ENCODE data around the gene CHSY3.

The CHSY3 gene

GRCh38 chr5:129904102-129904666 lies at the start of gene CHSY3:
TSS of gene CHSY3 (plus strand) at chr5:129904465.
- no peak for DNase-seq (ENCODE audit: low read depth)

- no peak for DNase-seq (ENCODE audit: low read depth)
These were observed 47.9 kb upstream of the CHSY3 start for GRCh38 chr5:129856325-129856724.

GRCh38 chr5:129857116-129857515 lies 47.1 kb upstream of the CHSY3 start:
- DNase-seq (ENCODE audit: low read depth) = no peak

- DNase-seq (ENCODE audit: low read depth) = no peak
These were observed 46.1 kb upstream of the CHSY3 start for GRCh38 chr5:129858131-129858675.

GRCh38 chr5:129884322-129884721 lies 19.9 kb upstream of the CHSY3 start:
- DNase-seq (ENCODE audit: low read depth) = no peak

- no peak for DNase-seq (ENCODE audit: low read depth)
These were observed 4.8 kb upstream of the CHSY3 start for GRCh38 chr5:129899454-129899853.

GRCh38 chr5:129902816-129903215 lies 1.4 kb upstream of the CHSY3 start:
- DNase-seq (ENCODE audit: low read depth) = no peak

GRCh38 chr5:129903466-129904101 lies 681 bp upstream of the CHSY3 start:
- DNase-seq (ENCODE audit: low read depth) = no peak

GRCh38 chr5:129904667-129905472 lies 605 bp downstream of the CHSY3 start:
- DNase-seq (ENCODE audit: low read depth) = no peak

GRCh38 chr5:129905473-129906176 lies 1.4 kb downstream of the CHSY3 start:
- DNase-seq (ENCODE audit: low read depth) = no peak

- no peak for DNase-seq (ENCODE audit: low read depth)
These were observed 2.1 kb downstream of the CHSY3 start for GRCh38 chr5:129906177-129906887.

GRCh38 chr5:129909225-129909624 lies 5.0 kb downstream of the CHSY3 start:
- DNase-seq (ENCODE audit: low read depth) = no peak

- no peak for DNase-seq (ENCODE audit: low read depth)
These were observed 8.5 kb downstream of the CHSY3 start for GRCh38 chr5:129912601-129913255.

- DNase-seq (ENCODE audit: low read depth) = no peak
These were observed 11.2 kb downstream of the CHSY3 start for GRCh38 chr5:129915415-129915814.

GRCh38 chr5:129917224-129917623 lies 13.0 kb downstream of the CHSY3 start:
- no peak for DNase-seq (ENCODE audit: low read depth)

GRCh38 chr5:129921204-129921603 lies 16.9 kb downstream of the CHSY3 start:
- DNase-seq (ENCODE audit: low read depth) = no peak

GRCh38 chr5:129930221-129930620 lies 26.0 kb downstream of the CHSY3 start:
- DNase-seq (ENCODE audit: low read depth) = no peak

- no peak for DNase-seq (ENCODE audit: low read depth)
These were observed 31.4 kb downstream of the CHSY3 start for GRCh38 chr5:129935626-129936025.

GRCh38 chr5:129938077-129938476 lies 33.8 kb downstream of the CHSY3 start:
- DNase-seq (ENCODE audit: low read depth) = no peak

- no peak for DNase-seq (ENCODE audit: low read depth)
These were observed 39.7 kb downstream of the CHSY3 start for GRCh38 chr5:129943936-129944335.

- DNase-seq (ENCODE audit: low read depth) = no peak
These were observed 40.8 kb downstream of the CHSY3 start for GRCh38 chr5:129945028-129945427.

All from stimulated activated CD8-positive, alpha-beta memory T cell treated with anti-CD3 and anti-CD28 coated beads, Interleukin-15, amount 100 ng/mL, for 1 hour (primary cell).